ENCODE measurements around the gene KIF2B. TPM values are rescaled to one million over a fixed set of nuclear protein-coding genes. Genes with fewer than 3 reads are reported as not detected.

The KIF2B gene
- polyA plus RNA-seq, 3 donors, result not detected

DNA sequence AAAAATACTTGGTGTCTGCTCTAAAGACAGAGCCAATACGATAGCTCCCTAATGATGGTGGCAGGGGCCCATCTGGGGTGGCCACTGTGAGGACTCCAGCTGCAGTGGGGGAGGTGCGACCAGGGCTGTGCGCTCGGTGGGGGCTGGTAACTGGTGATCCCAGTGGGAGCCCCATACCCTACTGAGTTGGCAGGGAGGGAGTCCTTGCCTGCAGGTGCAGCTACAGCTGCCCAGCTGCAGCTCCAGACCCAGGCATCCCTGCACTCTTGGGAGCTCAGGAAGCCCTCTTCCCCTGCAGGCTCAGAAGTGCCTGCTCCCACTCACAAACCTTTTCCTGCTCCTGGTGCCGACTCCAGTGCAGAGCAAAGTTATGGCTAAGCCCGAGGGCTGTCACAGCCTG lies 31.2 kb upstream of the KIF2B start:
- no peaks in the 10 kb centered on the region for H3K79me2 ChIP-seq (ENCODE audit: insufficient read depth, low read length)
- TF ChIP-seq, protein P1, sequence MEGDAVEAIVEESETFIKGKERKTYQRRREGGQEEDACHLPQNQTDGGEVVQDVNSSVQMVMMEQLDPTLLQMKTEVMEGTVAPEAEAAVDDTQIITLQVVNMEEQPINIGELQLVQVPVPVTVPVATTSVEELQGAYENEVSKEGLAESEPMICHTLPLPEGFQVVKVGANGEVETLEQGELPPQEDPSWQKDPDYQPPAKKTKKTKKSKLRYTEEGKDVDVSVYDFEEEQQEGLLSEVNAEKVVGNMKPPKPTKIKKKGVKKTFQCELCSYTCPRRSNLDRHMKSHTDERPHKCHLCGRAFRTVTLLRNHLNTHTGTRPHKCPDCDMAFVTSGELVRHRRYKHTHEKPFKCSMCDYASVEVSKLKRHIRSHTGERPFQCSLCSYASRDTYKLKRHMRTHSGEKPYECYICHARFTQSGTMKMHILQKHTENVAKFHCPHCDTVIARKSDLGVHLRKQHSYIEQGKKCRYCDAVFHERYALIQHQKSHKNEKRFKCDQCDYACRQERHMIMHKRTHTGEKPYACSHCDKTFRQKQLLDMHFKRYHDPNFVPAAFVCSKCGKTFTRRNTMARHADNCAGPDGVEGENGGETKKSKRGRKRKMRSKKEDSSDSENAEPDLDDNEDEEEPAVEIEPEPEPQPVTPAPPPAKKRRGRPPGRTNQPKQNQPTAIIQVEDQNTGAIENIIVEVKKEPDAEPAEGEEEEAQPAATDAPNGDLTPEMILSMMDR (IDR thresholded peaks at IDR 0.05), result no peak
- no peaks in the 10 kb centered on the region for H3K4me1 ChIP-seq (ENCODE audit: control insufficient read depth in 1 of 2, insufficient read depth in 2 of 2, low read length in 2 of 2)

DNA sequence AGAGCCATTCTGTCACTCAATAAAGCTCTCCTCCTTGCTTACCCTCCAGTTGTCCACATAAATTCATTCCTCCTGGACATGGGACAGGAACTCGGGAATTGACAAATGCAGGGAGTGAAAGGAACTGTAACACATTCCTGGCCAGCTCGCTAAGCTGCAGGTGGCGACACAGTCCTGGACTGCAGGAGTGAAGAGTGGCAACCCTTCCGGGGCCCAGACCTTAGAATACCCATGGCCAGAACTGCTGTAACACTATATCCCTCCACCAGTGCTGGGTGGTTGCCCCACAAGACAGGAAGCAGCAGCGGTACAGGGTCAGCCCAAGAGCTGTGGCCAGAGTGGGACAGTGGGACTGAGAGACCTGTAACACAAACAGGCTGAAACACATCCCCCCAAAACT lies 30.3 kb upstream of the KIF2B start:
- H3K36me3 Mint-ChIP-seq, result no peaks in the 10 kb centered on the region
- Histone ChIP-seq H3K4me1 (ENCODE audit: control insufficient read depth in 1 of 2, insufficient read depth in 2 of 2, low read length in 2 of 2) (no peaks in the 10 kb centered on the region), H3K36me3 (replicated peaks in 1 of 2; ENCODE audit: control insufficient read depth in 1 of 2, insufficient read depth in 2 of 2, low read length in 2 of 2) (no peaks in the 10 kb centered on the region), H4K20me1 (ENCODE audit: insufficient read depth, low read length) (no peaks in the 10 kb centered on the region), H3K4me3 (replicated peaks in 1 of 3; ENCODE audit: low read depth in 2 of 3, low read length in 3 of 3) (no peak overlapping the region), H3K4me2 (replicated peaks; ENCODE audit: extremely low read depth, low read length, poor library complexity, severe bottlenecking) (no peak overlapping the region), H2AFZ (ENCODE audit: insufficient read depth, low read depth, low read length, poor library complexity, severe bottlenecking) (no peak overlapping the region), H3K79me2 (ENCODE audit: insufficient read depth, low read length) (no peaks in the 10 kb centered on the region), H3K9ac (ENCODE audit: insufficient read depth, low read length, poor library complexity, severe bottlenecking) (no peak overlapping the region), H3K9me3 (replicated peaks in 1 of 2; ENCODE audit: control insufficient read depth in 1 of 2, insufficient read depth in 1 of 2, low read length in 2 of 2) (peaks cover 7 to 15% of the 10 kb centered on the region in 2 donors), H3K27me3 (ENCODE audit: control insufficient read depth in 2 of 2, insufficient read depth in 2 of 2, low read length in 2 of 2) (no peaks in the 10 kb centered on the region), H3K27ac (ENCODE audit: low read depth in 1 of 2, low read length in 2 of 2) (no peak overlapping the region)
- H3K27ac Mint-ChIP-seq, result no peak overlapping the region
- TF ChIP-seq, protein P1 (IDR thresholded peaks at IDR 0.05), result no peak
- H3K27me3 Mint-ChIP-seq (ENCODE audit: low read depth in 3 of 3), result peaks cover 0 to 3% (median 0%) of the 10 kb centered on the region in 3 donors
- peaks cover 1 to 14% (median 7%) of the 10 kb centered on the region in 7 donors for H3K9me3 Mint-ChIP-seq
- WGBS (ENCODE audit: insufficient coverage), result 86% methylated on average over 4 of the region's 5 CpGs
- no peak for DNase-seq
- intact Hi-C loops (cut with micrococcal nuclease), result no loop called here
- H3K4me1 Mint-ChIP-seq, result no peaks in the 10 kb centered on the region
- no peak overlapping the region for H3K4me3 Mint-ChIP-seq

More for the DNA sequence above, 31.2 kb upstream of the KIF2B start:
- no peak overlapping the region for H3K9ac ChIP-seq (ENCODE audit: insufficient read depth, low read length, poor library complexity, severe bottlenecking)
- H3K27ac Mint-ChIP-seq, result no peak overlapping the region
- no peak overlapping the region for H3K4me2 ChIP-seq (replicated peaks; ENCODE audit: extremely low read depth, low read length, poor library complexity, severe bottlenecking)
- H3K27ac ChIP-seq (ENCODE audit: low read depth in 1 of 2, low read length in 2 of 2), result no peak overlapping the region
- peaks cover 0 to 3% (median 0%) of the 10 kb centered on the region in 3 donors for H3K27me3 Mint-ChIP-seq (ENCODE audit: low read depth in 3 of 3)
- intact Hi-C loops (cut with micrococcal nuclease), result no loop called here
- no peak overlapping the region for H3K4me3 ChIP-seq (replicated peaks in 1 of 3; ENCODE audit: low read depth in 2 of 3, low read length in 3 of 3)
- DNase-seq, result no peak
- no peak overlapping the region for H3K4me3 Mint-ChIP-seq
- no peaks in the 10 kb centered on the region for H3K36me3 ChIP-seq (replicated peaks in 1 of 2; ENCODE audit: control insufficient read depth in 1 of 2, insufficient read depth in 2 of 2, low read length in 2 of 2)
- H3K36me3 Mint-ChIP-seq, result no peaks in the 10 kb centered on the region
- no peaks in the 10 kb centered on the region for H3K27me3 ChIP-seq (ENCODE audit: control insufficient read depth in 2 of 2, insufficient read depth in 2 of 2, low read length in 2 of 2)
- no peak overlapping the region for H2AFZ ChIP-seq (ENCODE audit: insufficient read depth, low read depth, low read length, poor library complexity, severe bottlenecking)
- no peaks in the 10 kb centered on the region for H3K4me1 Mint-ChIP-seq
- 88% methylated on average over 4 of the region's 6 CpGs for WGBS (ENCODE audit: insufficient coverage)
- H3K9me3 ChIP-seq (replicated peaks in 1 of 2; ENCODE audit: control insufficient read depth in 1 of 2, insufficient read depth in 1 of 2, low read length in 2 of 2), result peaks cover 7 to 15% of the 10 kb centered on the region in 2 donors
- peaks cover 1 to 14% (median 7%) of the 10 kb centered on the region in 7 donors for H3K9me3 Mint-ChIP-seq
- H4K20me1 ChIP-seq (ENCODE audit: insufficient read depth, low read length), result no peaks in the 10 kb centered on the region

Measured in CD14-positive monocyte (primary cell).